Stimulated activated CD8-positive, alpha-beta memory T cell treated with anti-CD3 and anti-CD28 coated beads, Interleukin-4, amount 100 ng/mL, for 4 hours (primary cell): Measurements from ENCODE around the gene EFHB.
A peak's percentile ranks its signal among the peaks of the same experiment; 100 is the strongest.
"Not testable (repeated sequence)": the region's sequence is repeated elsewhere in the genome, so short reads cannot be mapped to it uniquely, and the experiment has no call there.

Source experiments
- DNase-seq, 2 donors: peaks; one replicate each; pipeline ENCODE4 v3.0.0-alpha.2; 2020; ENCODE audit warnings: low read depth in 2 of 2, low spot score in 1 of 2

The EFHB gene

DNA sequence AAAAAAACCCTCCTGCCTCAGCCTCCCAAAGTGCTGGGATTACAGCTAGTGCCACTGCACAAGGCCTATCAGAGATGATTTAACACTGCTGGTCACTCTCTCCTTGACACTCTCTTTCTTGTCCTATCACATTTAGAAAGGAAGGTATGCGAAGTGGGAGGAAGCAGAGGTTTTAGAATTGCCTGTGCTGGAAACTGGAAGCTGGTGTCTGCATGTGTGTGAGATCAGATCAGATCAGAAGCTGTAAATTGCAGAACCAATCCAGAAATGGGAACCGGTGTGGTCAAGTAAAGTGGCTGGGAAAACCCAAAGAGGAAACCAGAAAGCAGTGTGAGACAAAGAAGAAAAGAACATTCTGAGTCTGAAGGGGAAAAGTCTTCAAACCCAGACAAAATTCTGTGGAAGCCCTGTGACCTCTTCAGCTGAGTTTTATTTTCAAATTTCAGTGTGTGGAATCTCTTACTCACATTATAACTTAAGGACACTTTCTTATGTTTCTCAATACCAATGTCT, 2.8 kb downstream of the EFHB start:
- DNase-seq = no peak

DNA sequence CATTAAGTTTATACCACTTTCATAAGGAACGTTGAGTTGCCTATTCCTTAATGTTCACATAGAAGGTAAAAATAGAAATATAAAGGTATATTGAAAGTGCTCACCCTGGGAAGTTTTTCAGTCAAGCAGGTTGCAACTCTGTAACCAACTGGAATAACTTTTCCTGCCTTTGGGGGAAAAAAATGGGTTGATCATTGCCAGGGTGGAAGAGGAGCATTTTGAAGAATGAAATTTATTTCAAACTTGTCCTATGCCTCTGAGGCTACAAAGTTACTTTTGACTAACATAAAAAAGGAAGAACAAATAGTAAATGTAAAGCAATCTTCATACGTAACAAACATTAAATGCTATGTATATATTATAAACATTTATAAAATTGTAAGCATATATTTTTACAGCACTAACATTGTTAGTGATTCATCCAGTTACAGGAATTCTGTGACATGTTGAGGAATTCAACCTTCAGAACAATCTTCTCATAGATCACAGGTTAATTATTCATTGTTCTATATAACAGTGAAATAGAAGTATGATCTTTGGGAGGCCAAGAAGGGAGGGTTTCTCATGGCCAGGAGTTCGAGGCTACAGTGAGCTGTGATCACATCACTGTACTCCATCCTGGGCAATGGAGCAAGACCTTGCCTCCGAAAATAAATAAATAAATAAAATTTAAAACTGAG, 13.5 kb downstream of the EFHB start:
- DNase-seq = no peak

- no peak for DNase-seq
Observed at GRCh38 chr3:19917167-19917566, 16.9 kb downstream of the EFHB start.

- DNase-seq = no peak
Observed at GRCh38 chr3:19911452-19911851, 22.6 kb downstream of the EFHB start.

GRCh38 chr3:19907523-19907922, 26.5 kb downstream of the EFHB start:
- DNase-seq = no peak

DNA sequence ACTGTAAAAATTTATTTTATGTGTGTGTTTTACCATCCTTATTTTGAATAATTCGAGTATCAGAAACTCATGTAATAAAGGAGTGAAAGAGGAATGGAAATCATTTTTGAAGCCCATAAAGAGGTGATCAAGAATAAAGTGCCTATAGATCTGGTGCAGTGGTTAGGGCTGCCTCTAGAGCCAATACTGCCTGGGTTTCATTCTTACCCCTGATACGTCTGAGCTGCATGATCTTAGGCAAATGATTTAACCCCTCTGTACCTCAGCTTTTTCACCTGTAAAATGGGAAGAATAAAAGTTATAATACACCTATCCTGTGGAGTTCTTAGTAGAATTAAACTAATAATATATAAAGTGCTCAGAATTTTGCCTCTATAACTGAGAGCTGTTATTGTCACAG, 30.4 kb downstream of the EFHB start:
- no peak for DNase-seq

GRCh38 chr3:19901918-19902317, 32.1 kb downstream of the EFHB start:
- no peak for DNase-seq

- DNase-seq = no peak
Observed at GRCh38 chr3:19901337-19901736, 32.7 kb downstream of the EFHB start.

- DNase-seq = not testable (repeated sequence)
Observed at GRCh38 chr3:19899833-19900232, 34.2 kb downstream of the EFHB start.

GRCh38 chr3:19899264-19899663, 34.8 kb downstream of the EFHB start:
- DNase-seq = no peak

DNA sequence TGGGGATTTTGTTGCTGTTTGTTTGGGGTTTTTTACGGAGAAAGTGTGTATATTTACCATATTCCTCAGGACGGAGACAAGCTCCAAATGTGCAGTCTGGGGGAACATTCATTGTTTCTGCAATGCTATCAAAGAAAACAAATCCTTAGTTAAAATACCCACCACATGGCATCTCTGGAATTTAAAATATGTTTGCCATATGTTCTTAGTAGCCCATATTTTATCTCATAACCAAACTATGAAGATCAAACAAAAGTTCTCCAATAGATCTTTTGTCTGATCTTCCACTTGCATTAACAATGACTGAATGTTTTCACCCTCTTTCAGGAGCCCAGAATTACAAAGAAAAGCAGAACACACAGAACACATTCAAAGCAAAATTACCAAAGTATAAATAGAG, 35.3 kb downstream of the EFHB start:
- no peak for DNase-seq

DNA sequence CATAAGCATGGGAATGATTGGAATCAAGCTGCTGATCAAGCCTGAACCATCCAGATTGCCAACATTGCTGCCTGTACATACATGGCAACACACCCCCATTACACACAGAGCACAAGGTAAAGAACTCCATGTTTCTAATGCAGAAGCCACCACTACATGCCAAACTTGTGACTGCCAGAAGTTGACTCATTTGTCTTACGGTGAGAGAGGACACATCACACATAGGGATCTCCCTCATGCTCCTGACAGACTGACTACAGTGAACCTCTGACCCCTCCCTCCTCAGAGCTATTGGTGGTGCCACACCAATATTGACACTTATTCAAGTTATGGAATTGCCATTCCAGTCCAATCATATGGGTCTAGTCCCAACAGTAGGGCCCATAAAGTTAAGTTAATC, 42.3 kb downstream of the EFHB start:
- no peak for DNase-seq

DNA sequence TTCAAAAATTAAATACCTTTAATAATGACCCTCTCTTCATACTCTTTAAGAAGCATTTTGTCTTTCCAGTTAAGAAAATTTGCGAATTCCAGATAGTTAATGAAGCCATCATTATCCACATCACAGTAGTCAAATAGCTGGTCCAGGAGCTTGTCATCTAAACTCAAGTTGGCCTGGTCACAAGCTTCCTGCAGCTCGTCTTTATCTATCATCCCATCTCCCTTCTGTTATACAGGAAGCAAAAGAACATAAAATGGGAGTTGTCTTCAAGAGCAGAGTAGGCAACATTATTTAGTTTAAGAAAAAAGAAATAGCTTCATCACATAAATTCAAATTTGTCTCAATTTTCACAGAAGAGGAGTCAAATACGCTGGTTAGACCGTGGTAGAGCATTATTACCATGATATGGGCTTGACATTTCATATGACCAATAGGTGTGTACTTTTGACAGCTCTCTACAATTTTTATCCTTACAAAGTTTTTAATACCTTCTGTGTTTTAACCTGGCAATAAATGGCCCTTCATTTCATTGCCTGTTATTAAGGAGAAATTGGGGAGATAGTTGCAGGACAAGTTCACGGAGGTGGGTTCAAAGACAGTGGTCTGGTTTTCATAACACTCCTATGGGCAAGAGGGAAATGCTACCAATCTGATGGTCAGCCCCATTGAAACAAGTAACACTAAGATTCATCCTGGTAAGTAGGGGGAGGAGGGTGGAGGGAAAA, 45.4 kb downstream of the EFHB start:
- DNase-seq = no peak

DNA sequence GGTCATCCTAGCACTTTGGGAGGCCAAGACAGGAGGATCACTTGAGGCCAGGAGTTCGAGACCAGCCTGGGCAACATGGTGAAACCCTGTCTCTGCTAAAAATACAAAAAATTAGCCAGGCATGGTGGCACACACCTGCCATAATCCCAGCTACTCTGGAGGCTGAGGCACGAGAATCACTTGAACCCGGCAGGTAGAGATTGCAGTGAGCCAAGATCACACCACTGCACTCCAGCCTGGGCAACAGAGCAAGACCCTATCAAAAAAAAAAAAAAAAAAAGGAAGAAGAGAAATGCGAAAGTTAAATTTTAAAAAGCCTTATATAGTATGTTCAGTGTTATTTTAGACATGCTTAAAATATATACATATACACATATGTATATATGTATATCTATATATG, 46.9 kb downstream of the EFHB start:
- not testable (repeated sequence) for DNase-seq

- DNase-seq = no peak
Observed at GRCh38 chr3:19886404-19886803, 47.6 kb downstream of the EFHB start.

GRCh38 chr3:19885468-19885867, 48.5 kb downstream of the EFHB start:
- no peak for DNase-seq

- no peak for DNase-seq
Observed at GRCh38 chr3:19881852-19882251, 52.2 kb downstream of the EFHB start.

DNA sequence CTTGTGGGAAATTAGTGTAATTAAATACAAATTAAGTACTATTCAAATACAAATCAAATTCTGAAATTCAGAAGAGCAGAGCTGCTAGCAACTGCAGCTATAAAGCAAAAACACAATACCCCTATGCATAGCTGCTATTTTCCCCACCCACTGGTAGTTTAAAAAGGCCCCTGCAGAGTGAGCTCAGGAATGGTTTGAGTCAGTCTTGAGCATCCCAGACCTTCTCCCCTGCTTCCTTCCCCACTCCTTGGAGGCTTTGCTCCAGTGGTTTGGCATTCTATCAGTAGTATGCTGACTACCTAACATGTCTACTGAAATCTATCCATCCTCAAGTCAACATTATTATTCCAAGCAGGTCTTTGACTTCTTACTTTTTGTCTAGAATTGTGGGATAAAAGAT, 53.0 kb downstream of the EFHB start:
- no peak for DNase-seq

- no peak for DNase-seq
Observed at GRCh38 chr3:19877656-19878055, 56.4 kb downstream of the EFHB start.

- DNase-seq = peak; percentile 2 to 3
Observed at GRCh38 chr3:19866751-19867347, 67.2 kb downstream of the EFHB start.

DNA sequence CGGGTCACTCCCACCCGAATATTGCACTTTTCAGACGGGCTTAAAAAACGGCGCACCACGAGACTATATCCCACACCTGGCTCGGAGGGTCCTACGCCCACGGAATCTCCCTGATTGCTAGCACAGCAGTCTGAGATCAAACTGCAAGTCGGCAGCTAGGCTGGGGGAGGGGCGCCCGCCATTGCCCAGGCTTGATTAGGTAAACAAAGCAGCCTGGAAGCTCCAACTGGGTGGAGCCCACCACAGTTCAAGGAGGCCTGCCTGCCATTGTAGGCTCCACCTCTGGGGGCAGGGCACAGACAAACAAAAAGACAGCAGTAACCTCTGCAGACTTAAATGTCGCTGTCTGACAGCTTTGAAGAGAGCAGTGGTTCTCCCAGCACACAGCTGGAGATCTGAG, 78.7 kb downstream of the EFHB start:
- DNase-seq = not testable (repeated sequence)

- not testable (repeated sequence) for DNase-seq
Observed at GRCh38 chr3:19846609-19847008, 87.4 kb downstream of the EFHB start.
